Activated naive CD4-positive, alpha-beta T cell (primary cell): ENCODE data around the gene RALGPS1.

Source experiments
- DNase-seq, 4 experiments: peaks; one replicate each; lab custom pipeline; 2025; lab: John Stamatoyannopoulos, UW

The RALGPS1 gene

GRCh38 chr9:127256324-127256723, 341.7 kb downstream of the RALGPS1 start:
- DNase-seq: no peak

GRCh38 chr9:127258606-127259471, 344.3 kb downstream of the RALGPS1 start:
- no peak for DNase-seq

DNA sequence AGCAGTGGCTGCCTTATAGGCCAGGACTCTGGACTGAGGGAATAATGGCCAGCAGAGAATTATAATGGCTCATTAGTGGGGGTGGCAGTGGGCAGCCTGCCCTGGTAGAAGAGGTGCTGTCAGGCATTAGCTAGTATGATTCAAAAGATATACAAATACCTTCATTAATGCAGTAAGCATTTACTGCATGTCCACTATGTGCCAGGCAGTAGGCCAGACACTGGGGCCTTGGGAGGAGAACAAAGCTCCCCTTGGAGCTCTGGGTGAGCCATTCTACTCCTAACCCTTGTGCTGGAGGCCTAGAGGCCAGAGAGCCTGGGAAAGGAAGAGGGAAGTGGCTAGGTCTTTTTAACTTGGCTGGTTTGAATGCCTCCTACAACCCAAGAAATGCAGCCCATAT, 348.0 kb downstream of the RALGPS1 start:
- no peak for DNase-seq

DNA sequence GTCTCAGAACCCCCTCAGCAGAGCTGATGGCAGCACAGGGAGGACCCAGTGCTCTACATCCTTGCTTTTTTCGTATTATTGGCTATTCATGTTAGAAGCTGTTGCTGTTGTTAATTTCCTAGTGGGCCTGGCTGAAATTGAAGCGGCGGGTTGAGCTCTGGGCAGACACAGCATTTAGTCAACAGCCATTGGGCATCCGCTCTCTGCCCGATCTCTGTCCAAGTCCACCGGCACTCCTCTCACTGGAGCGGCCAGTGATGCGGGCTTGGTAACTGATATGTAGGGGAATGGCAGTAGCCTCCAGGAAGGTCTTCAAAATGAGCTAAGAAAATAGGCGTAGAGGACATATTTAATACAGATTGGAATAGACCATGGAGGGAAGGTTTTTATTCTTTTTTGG, 348.7 kb downstream of the RALGPS1 start:
- DNase-seq: no peak

DNA sequence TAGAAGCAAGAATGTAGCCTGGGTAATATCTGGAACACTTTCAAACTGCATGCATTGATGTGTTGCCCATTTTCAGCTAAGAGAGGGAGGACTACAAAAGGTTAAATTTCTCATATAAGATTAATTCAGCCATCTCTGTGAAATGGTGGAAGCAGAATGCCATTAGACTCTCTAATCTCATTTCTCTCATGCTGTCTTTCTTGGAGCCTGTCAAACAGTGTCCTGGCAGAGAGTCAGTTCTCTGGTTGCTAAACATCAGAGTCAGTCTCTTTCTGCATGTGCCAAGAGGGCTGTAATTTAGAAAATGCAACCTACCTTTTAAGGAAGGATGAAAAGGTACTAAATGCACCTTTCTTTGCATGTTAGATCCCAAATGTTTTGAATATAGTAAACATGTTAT, 349.1 kb downstream of the RALGPS1 start:
- no peak for DNase-seq

- DNase-seq: no peak
Measured at GRCh38 chr9:127264462-127265219, 350.1 kb downstream of the RALGPS1 start, which contains the start of gene GARNL3. GARNL3 (plus strand) TSS chr9:127264774; CDS start chr9:127264878, 104 bp downstream.

GRCh38 chr9:127267793-127268525, 353.4 kb downstream of the RALGPS1 start:
- DNase-seq: no peak

DNA sequence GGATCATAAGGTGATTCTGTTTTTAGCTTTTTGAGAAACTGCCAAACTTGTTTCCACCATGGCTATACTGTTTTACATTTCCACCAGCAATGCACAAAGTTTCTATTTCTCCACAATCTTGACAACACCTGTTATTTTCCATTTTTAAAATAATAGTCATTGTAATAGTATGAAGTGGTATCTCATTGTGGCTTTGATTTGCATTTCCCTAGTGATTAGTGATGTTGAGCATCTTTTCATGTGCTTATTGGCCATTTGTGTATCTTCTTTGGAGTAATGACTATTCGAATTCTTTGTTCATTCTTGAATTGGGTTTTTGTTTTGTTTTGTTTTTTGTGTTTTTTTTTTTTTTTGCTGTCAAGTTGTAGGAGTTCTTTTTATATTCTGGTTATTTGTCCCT, 354.9 kb downstream of the RALGPS1 start:
- no peak for DNase-seq
